Neural progenitor cell (in vitro differentiated cells): ENCODE measurements around the gene CAGE1.

Experiments used
- EZH2 ChIP-seq: fragments of 200-600 bp; sonication (generic); IDR thresholded peaks from 2 replicates; pipeline ENCODE4 v1.6.1; 2017; ENCODE audit warnings: antibody characterized with exemption, mild to moderate bottlenecking, moderate library complexity
- TF ChIP-seq, protein P1 (sequence below): fragments of 200-600 bp; sonication (generic); IDR thresholded peaks from 2 replicates; pipeline ENCODE4 v1.5.1; 2017; ENCODE audit warnings: antibody characterized with exemption, mild to moderate bottlenecking

DNA sequence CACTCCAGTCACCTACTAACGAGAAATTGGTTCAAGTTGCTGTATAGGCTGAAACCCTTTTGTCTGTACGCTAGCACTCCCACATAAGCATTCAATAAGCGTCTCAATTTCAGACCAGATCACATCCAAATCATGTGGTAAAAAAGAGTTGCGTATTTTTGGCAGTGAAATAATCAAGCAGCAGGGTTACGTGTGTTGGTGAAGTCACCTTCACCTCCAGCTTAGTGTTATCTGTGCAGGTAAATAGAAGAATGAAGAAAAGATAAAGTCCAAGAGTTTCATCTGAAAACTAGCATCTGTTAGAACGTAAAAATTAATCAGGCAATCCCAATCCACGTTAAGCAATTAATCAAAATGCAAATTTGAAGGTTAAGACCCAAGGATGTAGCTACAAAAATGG is 87.8 kb downstream of the CAGE1 start:
- TF ChIP-seq, protein P1, sequence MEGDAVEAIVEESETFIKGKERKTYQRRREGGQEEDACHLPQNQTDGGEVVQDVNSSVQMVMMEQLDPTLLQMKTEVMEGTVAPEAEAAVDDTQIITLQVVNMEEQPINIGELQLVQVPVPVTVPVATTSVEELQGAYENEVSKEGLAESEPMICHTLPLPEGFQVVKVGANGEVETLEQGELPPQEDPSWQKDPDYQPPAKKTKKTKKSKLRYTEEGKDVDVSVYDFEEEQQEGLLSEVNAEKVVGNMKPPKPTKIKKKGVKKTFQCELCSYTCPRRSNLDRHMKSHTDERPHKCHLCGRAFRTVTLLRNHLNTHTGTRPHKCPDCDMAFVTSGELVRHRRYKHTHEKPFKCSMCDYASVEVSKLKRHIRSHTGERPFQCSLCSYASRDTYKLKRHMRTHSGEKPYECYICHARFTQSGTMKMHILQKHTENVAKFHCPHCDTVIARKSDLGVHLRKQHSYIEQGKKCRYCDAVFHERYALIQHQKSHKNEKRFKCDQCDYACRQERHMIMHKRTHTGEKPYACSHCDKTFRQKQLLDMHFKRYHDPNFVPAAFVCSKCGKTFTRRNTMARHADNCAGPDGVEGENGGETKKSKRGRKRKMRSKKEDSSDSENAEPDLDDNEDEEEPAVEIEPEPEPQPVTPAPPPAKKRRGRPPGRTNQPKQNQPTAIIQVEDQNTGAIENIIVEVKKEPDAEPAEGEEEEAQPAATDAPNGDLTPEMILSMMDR: no peak
- no peak for TF ChIP-seq EZH2
